Suprapubic skin (tissue), 4 donors: ENCODE data around the gene CAPN10. TPM values are rescaled to one million over a fixed set of nuclear protein-coding genes. Genes with fewer than 3 reads are reported as not detected.

Experiments
- DNase-seq, 2 donors: peaks; one replicate each; pipeline ENCODE4 v3.0.0-alpha.2; 2019; ENCODE audit warnings: low spot score in 2 of 2
- H3K27ac ChIP-seq: fragments of 200-600 bp; sonication (generic); one replicate; pipeline ENCODE4 v1.5.1; 2019
- H3K27me3 ChIP-seq: fragments of 200-600 bp; sonication (generic); one replicate; pipeline ENCODE4 v1.5.1; 2019
- H3K36me3 ChIP-seq: fragments of 200-600 bp; sonication (generic); one replicate; pipeline ENCODE4 v1.5.1; 2019
- H3K4me1 ChIP-seq: fragments of 200-600 bp; sonication (generic); one replicate; pipeline ENCODE4 v1.5.1; 2019
- H3K4me3 ChIP-seq: fragments of 200-600 bp; sonication (generic); one replicate; pipeline ENCODE4 v1.5.1; 2019; ENCODE audit warnings: mild to moderate bottlenecking
- H3K9me3 ChIP-seq: fragments of 200-600 bp; sonication (generic); one replicate; pipeline ENCODE4 v1.5.1; 2019
- CTCF ChIP-seq, 2 donors: fragments of 200-600 bp in 1 of 2; fragments of 450-650 bp in 1 of 2; sonication (generic) in 1 of 2; IDR thresholded peaks; one replicate each; pipeline ENCODE4 v1.5.1; 2016 to 2019; ENCODE audit warnings: antibody characterized with exemption in 2 of 2, mild to moderate bottlenecking in 1 of 2, moderate library complexity in 1 of 2
- EP300 ChIP-seq: sonication (generic); formaldehyde crosslinking; IDR thresholded peaks from one replicate; pipeline ENCODE4 v1.6.1; 2017; ENCODE audit warnings: antibody characterized with exemption
- POLR2A ChIP-seq, 2 donors: fragments of 450-650 bp; IDR thresholded peaks; one replicate each; pipeline ENCODE4 v1.6.1; 2017; ENCODE audit warnings: antibody characterized with exemption in 2 of 2, mild to moderate bottlenecking in 2 of 2, moderate library complexity in 2 of 2
- POLR2AphosphoS5 ChIP-seq, 3 donors: sonication (generic); formaldehyde crosslinking; IDR thresholded peaks; one replicate each; pipeline ENCODE4 v1.6.1; 2017; ENCODE audit warnings: antibody characterized with exemption in 3 of 3
- WGBS: methylation state at CpG from one replicate; pipeline ENCODE4 v1.1.5; 2018; 5-methylcytosine and 5-hydroxymethylcytosine counted together
- total RNA-seq, 4 donors: library from RNA; depleted of rRNA; stranded (reverse); fragments of >200 nt; gene quantifications; one replicate each; pipeline ENCODE4 v1.1.0, GENCODE V29; 2016

The CAPN10 gene
- total RNA-seq, 4 donors from 2014 or later = 31.3 to 73.6 (median 37.9) TPM

- 23% methylated on average over 33 of the region's 51 CpGs for WGBS
- Histone ChIP-seq H3K36me3 (peaks cover 14% of the 10 kb centered on the region), H3K27me3 (no peaks in the 10 kb centered on the region), H3K9me3 (no peaks in the 10 kb centered on the region), H3K4me3 (peak overlapping the region; percentile 55), H3K4me1 (peaks cover 47% of the 10 kb centered on the region), H3K27ac (no peak overlapping the region)
- DNase-seq = peak in 1 of 2 donors; percentile 68
- TF ChIP-seq CTCF (IDR thresholded peaks at IDR 0.05) = no peak
- no peak for TF ChIP-seq EP300
- no peak for TF ChIP-seq POLR2A (IDR thresholded peaks at IDR 0.05)
- TF ChIP-seq POLR2AphosphoS5 (IDR thresholded peaks at IDR 0.05) = no peak
Observed at GRCh38 chr2:240557101-240557751, 29.3 kb upstream of the CAPN10 start.

- 20% methylated on average over 1 of the region's 47 CpGs for WGBS
- TF ChIP-seq POLR2A (IDR thresholded peaks at IDR 0.05) = no peak
- Histone ChIP-seq H3K4me3 (peak within 1 kb of the TSS; percentile 55), H3K36me3 (peaks cover 12% of the 10 kb centered on the region), H3K27me3 (no peaks in the 10 kb centered on the region), H3K4me1 (peaks cover 52% of the 10 kb centered on the region), H3K27ac (no peak within 1 kb of the TSS), H3K9me3 (no peaks in the 10 kb centered on the region)
- peak; percentile 74 to 81 for DNase-seq
Observed at GRCh38 chr2:240557808-240558207, 28.7 kb upstream of the CAPN10 start, which contains the start of gene ANKMY1. ANKMY1 (minus strand) TSS chr2:240557988; CDS start chr2:240557335, 653 bp downstream.

- TF ChIP-seq CTCF (IDR thresholded peaks at IDR 0.05) = no peak
- no peak for TF ChIP-seq EP300
- TF ChIP-seq POLR2AphosphoS5 (IDR thresholded peaks at IDR 0.05) = no peak
- no peak for TF ChIP-seq POLR2A (IDR thresholded peaks at IDR 0.05)
- Histone ChIP-seq H3K4me3 (peak overlapping the region; percentile 55), H3K27ac (no peak overlapping the region), H3K36me3 (peaks cover 7% of the 10 kb centered on the region), H3K4me1 (peaks cover 56% of the 10 kb centered on the region), H3K9me3 (no peaks in the 10 kb centered on the region), H3K27me3 (no peaks in the 10 kb centered on the region)
- WGBS = 82% methylated on average over 16 of the region's 18 CpGs
- DNase-seq = peak in 1 of 2 donors; percentile 55
Observed at GRCh38 chr2:240558236-240558761, 28.2 kb upstream of the CAPN10 start.

GRCh38 chr2:240559286-240559685 lies 27.2 kb upstream of the CAPN10 start:
- Histone ChIP-seq H3K27ac (no peak overlapping the region), H3K4me1 (peaks cover 59% of the 10 kb centered on the region), H3K9me3 (no peaks in the 10 kb centered on the region), H3K27me3 (no peaks in the 10 kb centered on the region), H3K4me3 (peak overlapping the region; percentile 63), H3K36me3 (peaks cover 5% of the 10 kb centered on the region)
- WGBS = 88% methylated on average over 3 of the region's 3 CpGs
- no peak for TF ChIP-seq POLR2A (IDR thresholded peaks at IDR 0.05)
- no peak for TF ChIP-seq POLR2AphosphoS5 (IDR thresholded peaks at IDR 0.05)
- no peak for TF ChIP-seq CTCF (IDR thresholded peaks at IDR 0.05)
- TF ChIP-seq EP300 = no peak
- DNase-seq = no peak

GRCh38 chr2:240560084-240560479 lies 26.5 kb upstream of the CAPN10 start, which contains the start of gene DUSP28:
DUSP28 (plus strand) TSS chr2:240560357; CDS start chr2:240560685, 328 bp downstream.
- H3K4me1 ChIP-seq = peaks cover 67% of the 10 kb centered on the region
- H3K4me3 ChIP-seq = peak within 1 kb of the TSS; percentile 63
- whole genome bisulfite sequencing = under 1% methylated on average over 24 of the region's 39 CpGs
- H3K36me3 ChIP-seq = no peaks in the 10 kb centered on the region
- peak; percentile 93 to 96 for DNase-seq
- H3K27me3 ChIP-seq = no peaks in the 10 kb centered on the region
- TF ChIP-seq POLR2AphosphoS5 (IDR thresholded peaks at IDR 0.05) (peak in 2 of 3 donors; percentile 47 to 52), EP300 (no peak), CTCF (IDR thresholded peaks at IDR 0.05) (no peak), POLR2A (IDR thresholded peaks at IDR 0.05) (peak; percentile 18 to 64)
- H3K27ac ChIP-seq = peak within 1 kb of the TSS; percentile 96
- no peaks in the 10 kb centered on the region for H3K9me3 ChIP-seq
